GM21515 (cell line): Measurements from ENCODE around the gene KIAA1217.
"Not testable (repeated sequence)": the region's sequence is repeated elsewhere in the genome, so short reads cannot be mapped to it uniquely, and the experiment has no call there.

Experiments
- ATAC-seq: cut with Tn5 transposase; IDR thresholded peaks from one replicate; pipeline ENCODE4 v1.9.1; 2021; ENCODE audit not compliant: unreplicated experiment

Gene KIAA1217

DNA sequence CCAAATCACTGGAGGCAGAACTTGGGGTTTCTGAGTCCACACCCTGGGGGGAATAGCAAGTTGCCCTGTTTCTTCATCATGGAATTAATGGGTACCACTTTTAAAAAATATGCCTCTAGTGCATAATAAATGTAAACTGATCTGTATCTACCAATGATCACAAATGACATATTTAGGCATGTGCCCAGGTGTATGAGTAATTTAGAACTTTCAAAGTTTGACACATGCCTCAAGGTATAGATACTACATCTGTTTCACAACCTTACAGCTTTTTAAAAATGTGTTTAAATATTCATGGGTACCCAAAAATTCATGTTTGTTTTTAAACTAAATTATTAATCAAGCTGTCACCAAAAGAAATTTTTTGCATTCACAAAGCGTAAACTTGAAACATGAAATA, 226.0 kb downstream of the KIAA1217 start:
- ATAC-seq: no peak

DNA sequence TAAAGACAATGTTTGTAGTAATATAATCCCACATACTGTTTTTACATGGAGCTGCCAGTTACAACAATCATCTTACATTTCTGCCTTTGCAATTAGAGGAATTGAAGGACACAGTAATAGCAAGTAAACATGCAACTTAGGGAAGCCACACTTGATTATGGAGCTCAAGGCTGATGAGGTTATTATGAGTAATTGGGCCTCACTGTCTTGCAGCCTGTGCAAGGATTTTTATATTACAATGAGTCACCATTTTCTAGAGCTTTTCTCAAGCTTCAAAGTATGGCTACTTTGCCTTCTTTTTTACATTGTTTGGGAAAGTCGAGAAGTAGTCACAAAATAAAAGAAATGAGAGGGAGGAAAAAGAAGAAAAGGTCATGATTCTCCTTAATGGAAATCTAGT, 226.4 kb downstream of the KIAA1217 start:
- ATAC-seq: no peak

DNA sequence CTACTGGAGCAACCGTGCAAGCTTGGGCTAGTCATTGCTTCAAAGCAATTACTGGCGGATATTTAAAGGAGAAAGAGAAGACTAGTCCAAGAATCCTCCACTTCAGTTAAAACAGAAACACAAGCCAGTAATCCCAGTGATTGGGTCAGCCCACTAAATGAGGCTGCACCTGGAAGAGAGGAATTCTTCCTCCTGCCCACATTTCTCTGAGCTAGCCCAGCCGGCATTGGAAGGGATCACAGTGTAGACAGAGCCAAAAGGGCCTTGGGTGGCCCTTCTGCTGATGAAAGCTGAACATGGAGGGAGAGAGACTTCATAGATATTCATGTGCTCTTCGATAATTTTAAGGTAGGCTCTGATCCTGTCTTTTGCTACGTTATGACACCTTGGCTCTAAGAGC, 228.4 kb downstream of the KIAA1217 start:
- ATAC-seq: no peak

DNA sequence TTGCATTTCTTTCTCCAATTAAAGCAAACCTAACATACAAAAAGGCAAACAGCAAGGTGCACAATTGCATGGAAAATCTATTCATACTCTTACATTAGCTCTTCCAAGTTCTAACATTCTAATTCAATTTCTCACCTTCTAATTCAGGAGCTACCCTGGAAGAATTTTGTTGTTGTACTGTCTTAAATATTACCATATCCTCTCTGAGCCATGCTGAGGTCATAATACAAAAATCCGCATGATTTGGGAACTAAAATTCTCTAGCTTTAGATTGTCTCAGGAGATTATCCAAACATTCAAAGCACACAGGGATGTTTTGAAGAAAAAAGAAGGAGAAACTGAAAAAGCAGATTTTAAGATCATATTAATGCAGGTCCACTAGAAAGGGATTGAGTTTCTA, 229.9 kb downstream of the KIAA1217 start:
- ATAC-seq: no peak

DNA sequence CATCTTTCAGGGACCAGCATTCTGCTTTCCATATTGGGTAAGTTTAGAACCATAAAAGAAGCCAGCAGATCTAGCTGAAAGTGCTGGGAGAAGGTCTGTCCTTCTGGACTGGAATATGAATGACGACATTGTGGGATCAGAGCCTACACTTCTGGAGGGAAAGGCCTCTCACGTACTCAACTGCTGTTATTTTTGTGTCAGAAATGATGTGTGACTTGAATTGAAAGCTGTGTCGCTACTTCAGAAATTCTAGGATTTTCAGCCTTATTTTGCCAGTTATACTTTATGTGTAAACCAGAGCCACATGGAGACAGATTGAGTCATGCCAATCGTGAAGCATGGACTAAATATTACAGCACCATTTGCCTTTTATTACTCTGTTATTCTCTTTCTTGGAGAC, 231.0 kb downstream of the KIAA1217 start:
- no peak for ATAC-seq

DNA sequence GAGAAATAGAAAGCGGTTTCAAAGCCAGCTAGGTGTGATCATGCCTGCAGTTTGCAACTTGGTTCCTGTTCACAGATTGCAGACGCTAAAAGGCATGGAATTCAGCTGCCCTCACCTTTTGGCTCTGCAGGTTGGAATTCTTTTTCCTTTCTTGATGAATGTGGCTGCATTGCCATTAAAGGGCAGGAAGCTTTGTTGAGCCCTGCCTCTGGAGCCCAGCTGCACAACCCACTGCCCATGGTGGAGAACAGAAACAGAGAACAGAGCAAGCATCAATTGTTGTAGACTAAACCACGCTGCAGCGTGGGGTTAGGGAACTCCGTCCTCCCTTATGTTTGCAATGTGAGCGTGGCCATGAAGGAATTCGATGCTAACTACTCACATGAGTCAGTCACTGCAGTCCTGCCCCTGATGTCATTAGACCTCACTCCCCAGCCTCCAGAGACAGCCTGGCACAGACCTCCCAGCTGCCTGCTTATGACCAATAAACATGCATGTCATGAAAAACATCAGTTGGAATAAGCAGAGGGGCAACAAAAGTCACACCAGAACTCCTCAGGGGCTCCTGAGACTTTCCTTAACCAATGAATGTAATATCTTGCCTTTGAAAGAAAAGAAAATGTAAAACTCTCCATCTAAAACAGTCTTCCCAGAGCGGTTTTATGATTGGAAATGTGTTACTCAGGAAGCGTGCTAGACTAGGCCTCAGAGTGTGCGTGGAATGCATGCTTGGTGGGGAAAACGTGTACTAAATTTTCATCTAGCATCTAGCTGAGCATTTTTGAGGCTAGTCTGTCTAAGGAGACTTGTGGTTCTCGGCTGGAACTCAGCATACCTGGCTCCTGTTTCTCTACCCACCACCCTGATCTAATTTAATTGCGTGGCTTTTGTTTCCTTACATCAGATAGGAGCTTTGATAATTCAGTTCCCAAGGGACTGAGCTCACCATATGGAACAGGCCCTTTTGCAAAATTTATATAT, 232.2 kb downstream of the KIAA1217 start:
- ATAC-seq: no peak

DNA sequence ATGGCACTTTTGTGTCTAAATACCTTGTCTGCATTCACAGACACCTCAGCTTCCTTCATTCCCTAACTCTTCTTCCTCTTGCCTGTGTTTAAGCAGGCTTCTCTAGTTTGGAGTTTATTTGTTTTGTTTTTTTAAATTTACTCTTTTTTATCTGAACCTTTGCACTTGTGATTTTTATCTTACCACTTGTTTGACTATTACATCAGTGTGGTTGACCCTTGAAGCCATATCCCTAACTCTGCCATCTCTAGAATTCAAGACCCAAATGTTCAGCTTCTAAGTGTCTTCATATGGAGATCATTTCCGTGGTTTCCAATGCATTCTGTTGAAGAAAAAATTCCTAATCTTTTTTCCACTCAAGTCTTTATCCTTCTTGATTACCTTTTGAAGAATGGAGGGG, 233.3 kb downstream of the KIAA1217 start:
- ATAC-seq: no peak

DNA sequence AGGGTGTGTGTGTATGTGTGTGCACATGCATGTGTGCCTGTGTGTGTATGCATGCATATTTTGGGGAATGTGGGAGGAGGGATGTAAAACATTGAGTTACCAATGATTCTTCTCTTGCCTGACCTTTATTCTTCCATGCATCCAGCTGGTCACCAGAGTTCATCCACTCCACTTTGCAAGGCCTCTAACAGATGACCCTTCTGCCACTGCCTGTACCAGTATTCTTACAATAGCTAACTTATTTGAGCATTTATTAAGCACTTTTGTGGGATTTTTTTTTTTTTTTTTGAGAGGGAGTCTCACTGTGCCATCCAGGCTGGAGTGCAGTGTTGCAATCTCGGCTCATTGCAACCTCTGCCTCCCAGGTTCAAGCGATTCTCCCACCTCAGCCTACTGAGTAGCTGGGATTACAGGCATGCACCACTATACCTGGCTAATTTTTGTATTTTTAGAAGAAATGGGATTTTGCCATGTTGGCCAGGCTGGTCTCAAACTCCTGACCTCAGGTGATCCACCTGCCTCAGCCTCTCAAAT, 233.8 kb downstream of the KIAA1217 start:
- ATAC-seq: not testable (repeated sequence)

DNA sequence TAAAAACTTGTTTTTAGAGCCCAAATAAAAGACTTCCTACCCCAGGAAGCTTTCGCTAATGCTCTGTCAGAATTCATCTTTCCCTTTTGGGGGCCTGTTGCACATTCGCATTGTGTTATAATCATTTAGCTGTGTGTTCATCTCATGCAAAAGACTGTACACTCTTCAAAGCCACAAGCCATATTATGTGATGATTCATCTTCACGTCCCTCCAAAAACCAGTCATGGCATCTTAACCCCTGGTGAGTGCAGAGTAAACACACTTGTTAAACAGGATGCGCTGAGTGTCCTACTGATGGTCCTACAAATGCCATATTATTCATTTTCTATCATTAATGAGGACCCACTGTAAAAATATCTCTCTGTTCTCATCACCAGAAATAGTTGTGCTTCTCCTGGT, 235.4 kb downstream of the KIAA1217 start:
- ATAC-seq: no peak

DNA sequence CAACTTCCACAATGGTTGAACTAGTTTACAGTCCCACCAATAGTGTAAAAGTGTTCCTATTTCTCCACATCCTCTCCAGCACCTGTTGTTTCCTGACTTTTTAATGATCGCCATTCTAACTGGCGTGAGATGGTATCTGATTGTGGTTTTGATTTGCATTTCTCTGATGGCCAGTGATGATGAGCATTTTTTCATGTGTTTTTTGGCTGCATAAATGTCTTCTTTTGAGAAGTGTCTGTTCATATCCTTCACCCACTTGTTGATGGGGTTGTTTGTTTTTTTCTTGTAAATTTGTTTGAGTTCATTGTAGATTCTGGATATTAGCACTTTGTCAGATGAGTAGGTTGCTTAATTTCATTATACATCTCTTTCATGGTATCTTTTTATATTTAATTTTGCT, 237.0 kb downstream of the KIAA1217 start:
- ATAC-seq: not testable (repeated sequence)

DNA sequence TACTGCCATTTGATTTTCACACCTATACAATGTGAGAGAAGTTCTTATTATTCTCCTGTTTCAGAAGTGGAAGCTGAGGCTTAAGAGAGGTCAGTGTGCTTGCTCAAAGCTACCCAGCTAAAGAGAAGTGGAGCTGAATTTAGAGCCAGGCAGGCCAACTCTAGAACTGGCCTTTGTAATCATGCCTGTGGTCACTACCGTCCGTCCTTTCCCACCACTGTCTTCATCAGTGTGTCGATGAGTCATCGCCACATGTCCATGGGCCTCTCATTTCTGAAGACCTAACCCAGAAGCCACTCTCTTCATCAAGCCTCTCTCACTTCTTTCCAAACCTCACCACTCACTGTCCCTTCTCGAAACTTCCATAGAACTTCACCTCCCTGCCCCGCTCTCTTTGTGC, 237.8 kb downstream of the KIAA1217 start:
- no peak for ATAC-seq

DNA sequence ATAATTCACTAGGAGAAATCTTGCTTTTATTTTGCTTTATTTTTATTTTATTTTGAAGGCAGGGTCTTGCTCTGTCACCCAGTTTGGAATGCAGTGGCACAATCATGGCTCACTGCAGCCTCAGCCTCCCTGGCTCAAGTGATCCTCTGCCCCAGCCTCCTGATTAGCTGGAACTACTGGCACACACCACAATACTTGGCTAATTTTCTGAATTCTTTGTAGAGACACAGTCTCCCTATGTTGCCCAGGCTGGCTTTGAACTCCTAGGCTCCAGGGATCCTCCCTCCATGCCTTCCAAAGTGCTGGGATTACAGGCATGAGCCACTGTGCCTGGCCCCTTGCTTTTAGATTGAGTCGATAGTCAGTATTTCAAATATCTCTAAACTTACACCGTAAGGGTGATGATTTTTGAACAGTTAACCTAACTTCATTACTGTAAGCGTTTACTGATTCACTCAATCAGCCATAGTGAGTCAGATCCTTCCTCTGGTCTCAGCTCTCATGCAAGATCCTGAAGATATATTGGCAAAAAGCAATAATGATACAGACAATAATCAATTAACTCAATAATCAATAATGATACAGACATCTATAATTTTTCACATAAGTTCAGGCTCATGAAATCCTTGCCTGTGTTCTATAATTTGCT, 239.5 kb downstream of the KIAA1217 start:
- ATAC-seq: no peak

DNA sequence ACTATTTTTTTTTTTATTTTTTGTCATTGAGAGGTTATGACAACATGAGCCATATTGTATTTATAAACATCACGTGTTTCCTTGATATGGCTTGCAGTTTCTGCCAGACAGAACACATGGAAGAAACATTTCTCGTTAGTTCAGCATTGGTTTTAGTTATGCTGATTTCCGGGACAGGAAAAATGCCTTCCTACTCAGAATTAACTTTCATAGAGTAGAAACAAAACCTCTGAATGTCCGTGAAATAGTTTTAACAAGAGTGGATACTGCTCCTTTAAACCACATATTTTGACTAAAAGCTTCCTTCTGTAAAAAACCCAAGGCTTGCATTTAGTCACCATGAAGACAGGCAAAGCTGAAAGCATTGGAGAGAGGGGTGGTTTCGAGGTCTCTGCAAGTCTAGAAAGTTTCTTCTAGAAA, 240.4 kb downstream of the KIAA1217 start:
- peak; percentile 78 for ATAC-seq

DNA sequence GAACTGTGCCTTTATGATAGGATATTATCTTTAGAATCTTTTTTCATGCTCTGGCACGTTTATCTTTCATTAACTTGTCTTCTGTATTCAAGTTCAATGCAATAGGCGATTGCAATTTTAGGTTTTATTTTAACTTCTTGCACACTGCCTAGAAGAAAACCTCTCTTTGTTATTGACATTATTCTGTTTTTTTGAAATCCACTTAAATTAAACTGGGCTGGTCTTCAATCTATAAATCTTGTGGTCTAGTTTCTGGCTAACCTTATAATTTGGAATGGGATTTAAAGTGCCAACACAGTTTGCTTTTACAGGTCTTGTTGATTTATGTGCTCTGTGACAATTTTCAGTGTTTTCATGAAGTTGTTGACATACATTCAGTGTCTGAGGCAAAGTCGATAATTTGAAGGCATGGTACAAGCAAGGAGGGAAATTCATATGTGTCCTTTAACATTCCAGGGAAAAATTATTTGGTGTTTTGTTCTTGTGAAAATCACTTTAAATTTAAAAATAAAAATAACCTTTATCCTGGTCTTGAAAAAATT, 240.9 kb downstream of the KIAA1217 start:
- no peak for ATAC-seq

DNA sequence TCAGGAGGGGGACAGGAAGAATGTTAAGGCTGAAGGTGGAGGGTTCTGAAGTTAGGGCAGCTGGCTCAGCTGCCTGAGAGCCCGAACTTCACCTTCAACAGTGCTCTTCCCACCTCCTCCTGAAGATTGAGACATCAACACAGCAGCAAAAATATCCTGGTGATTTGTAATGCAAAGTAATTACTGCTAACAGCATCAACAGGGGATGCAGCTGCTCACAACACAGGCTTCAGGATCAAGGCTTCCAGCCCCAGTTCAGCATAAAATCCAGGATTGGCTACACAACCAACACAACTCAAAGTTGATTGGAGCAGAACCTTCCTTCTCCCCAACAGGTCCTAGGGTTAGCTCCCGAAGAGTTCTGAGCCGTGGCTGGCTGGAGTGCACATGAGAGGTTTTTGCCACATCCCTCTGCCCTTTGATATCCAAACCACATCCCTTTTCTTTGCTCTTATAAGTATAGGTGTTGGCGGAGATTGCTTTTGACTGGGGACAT, 242.4 kb downstream of the KIAA1217 start:
- ATAC-seq: no peak

DNA sequence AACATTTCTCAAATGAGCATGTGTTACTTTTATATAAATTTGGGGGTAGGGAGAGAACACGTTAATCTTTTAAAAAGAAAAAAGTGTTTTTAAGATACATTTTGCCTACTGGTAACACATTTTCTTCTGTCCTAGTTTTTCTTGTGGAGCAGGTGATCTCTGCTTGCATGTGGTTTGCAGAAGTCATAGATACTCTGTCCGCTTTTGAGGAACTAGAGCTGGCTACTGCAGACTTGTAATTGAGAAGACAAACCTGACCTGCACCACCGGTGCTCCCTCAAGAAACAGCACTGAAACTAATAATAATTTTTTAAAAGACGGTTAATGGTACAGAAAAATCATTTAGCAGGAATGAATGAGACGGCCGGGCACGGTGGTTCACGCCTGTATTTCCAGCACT, 243.1 kb downstream of the KIAA1217 start:
- no peak for ATAC-seq

DNA sequence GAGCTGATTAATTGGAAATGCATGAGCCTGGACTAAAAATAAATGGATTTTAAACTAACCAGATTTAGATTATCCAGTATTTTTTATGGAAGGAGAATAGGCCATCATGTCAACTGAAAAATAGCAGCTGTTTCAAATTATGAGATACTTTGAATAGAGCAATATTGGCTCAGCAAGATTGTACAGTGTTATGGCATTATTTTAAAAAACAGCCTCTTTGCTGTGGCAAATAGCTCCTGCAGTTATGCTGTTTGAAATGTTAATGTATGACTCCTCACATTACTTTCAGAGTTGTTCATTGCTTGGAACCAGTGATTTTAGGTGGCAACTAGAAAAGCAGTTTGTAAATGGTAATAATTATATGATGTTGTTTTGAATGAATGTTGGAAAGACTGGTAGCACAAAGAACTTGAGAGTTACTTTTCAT, 244.5 kb downstream of the KIAA1217 start:
- no peak for ATAC-seq

DNA sequence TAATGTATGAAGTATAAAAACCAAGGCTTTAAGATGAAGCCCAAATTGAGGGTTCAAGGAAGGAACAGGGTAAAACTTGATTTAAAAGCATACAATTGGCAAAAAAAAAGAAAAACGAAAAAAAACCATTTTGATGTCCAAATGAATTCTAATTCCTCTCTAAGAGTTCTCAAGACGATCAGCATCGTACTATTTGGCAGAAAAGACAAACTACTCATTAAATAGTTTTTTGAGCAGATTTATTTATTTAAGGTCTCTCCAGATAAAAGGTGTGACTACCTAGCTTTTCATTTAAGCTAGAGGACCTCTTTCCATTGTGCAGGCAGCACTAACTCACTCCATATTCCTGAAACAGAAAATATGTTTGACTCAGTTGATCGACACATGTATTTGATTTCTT, 245.0 kb downstream of the KIAA1217 start:
- ATAC-seq: no peak

DNA sequence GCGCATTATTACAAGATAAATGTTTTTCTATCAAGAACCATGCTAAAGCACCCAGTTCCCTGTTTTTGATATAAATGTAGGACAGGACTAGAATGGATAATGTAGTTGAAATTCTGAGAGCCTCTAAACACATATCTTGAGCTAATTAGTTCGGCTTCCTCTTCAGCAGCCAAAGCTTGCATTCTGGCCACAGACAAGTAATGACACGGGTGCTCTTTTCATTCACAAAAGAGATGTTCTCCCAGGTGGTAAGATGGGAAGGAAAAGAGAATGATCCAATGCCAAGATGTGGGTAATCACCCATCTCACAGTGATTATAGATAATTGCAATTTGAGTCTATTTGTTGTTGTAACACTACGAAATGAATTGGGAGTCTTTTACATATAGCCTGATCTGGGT, 246.5 kb downstream of the KIAA1217 start:
- no peak for ATAC-seq

DNA sequence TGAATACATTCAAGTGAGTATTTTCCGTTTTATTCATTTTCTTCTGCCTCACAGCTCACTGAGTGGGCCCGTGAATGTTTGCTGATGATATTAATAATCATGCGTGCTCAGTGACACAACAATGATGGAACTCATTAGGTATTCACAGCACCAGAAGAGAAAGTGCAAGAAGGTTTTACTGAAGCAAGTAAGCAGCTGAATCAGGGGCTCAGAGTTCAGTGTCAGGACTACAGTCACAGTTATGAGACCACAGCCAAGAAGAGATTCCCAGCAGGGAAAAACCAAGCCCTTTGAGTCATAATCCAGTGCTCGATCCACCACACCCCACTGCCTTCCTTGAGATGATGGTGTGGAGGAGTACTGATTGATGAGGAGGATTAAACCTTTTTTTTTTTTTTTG, 247.4 kb downstream of the KIAA1217 start:
- no peak for ATAC-seq

DNA sequence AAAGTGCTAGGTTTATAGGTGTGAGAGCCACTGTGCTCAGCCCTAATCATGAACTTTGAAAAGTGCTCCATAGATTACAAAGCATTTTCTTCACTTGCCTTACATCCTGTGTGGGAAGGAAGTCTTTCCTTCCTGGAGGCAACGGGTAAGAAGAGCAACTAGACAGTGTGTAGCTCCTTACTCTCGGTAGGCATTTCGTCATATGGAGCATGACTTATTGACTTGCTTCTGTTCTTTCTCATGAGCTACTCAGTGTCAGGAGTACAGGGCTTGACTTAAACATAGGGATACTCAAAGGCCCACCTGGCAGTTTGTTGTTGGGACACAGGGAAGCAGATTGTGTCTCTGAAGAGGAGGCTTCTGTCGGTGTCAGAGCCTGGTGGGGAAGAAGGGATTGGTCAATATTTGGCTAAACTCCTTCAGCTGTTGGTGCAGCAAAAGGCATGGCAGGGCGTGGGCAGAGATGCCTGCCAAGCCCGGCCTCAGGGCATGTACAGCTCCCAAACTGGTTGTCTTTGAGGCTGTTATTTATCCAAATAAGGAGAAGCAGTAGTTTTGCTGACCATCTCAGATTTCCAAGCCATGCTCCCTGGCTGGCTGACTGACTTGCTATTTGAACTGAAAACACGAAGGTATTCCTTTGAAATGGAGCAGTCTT, 248.9 kb downstream of the KIAA1217 start:
- no peak for ATAC-seq
